Measurements from ENCODE around the gene MED23.

MED23 gene

DNA sequence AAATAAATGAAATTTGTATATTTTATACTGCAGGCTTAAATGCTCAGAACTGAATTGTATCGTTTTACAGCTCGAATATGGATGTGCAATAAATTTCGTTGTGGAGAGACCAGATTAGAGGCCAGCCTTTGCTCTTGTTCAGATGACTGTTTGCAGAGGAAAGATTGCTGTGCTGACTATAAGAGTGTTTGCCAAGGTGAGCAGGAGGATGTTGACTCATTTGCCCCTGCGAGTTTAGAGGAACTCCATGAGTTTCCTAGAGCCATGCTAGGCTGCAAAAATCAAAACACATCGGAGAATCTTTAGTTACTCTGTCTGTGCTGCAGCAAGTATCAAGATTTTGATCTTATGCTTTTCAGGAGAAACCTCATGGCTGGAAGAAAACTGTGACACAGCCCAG is 24.4 kb upstream of the MED23 start:
- TF ChIP-seq, protein P1, sequence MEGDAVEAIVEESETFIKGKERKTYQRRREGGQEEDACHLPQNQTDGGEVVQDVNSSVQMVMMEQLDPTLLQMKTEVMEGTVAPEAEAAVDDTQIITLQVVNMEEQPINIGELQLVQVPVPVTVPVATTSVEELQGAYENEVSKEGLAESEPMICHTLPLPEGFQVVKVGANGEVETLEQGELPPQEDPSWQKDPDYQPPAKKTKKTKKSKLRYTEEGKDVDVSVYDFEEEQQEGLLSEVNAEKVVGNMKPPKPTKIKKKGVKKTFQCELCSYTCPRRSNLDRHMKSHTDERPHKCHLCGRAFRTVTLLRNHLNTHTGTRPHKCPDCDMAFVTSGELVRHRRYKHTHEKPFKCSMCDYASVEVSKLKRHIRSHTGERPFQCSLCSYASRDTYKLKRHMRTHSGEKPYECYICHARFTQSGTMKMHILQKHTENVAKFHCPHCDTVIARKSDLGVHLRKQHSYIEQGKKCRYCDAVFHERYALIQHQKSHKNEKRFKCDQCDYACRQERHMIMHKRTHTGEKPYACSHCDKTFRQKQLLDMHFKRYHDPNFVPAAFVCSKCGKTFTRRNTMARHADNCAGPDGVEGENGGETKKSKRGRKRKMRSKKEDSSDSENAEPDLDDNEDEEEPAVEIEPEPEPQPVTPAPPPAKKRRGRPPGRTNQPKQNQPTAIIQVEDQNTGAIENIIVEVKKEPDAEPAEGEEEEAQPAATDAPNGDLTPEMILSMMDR (IDR thresholded peaks at IDR 0.05; ENCODE audit: low read depth, low read length) = no peak
- no peak overlapping the region for H3K4me3 ChIP-seq (ENCODE audit: low read depth, low read length)
- peak; percentile 14 for DNase-seq (ENCODE audit: low read depth, low spot score)
- in situ Hi-C loops (cut with HindIII; ENCODE audit: low sequenced_read_pairs) = no loop called here

DNA sequence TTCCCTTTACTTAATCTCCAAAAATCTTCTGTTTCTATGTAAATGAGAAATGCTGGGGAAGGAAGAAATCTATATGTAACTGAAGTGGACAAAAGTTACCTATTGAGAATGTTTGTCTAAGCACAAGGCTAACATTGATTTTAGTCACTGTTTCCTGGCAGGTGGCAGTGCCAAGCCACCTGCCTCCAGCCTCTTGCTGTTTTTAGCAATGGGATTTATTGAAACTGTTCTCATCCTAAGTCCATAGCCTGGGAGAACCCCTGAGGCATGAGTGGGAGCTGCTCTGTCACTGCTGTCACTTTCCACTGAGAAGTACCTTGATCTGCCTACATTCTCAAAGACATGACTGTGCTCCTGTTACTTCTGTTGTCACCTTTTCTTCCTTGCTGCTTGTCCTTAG is 23.7 kb upstream of the MED23 start:
- TF ChIP-seq, protein P1 (IDR thresholded peaks at IDR 0.05; ENCODE audit: low read depth, low read length) = no peak
- in situ Hi-C loops (cut with HindIII; ENCODE audit: low sequenced_read_pairs) = no loop called here
- DNase-seq (ENCODE audit: low read depth, low spot score) = no peak
- H3K4me3 ChIP-seq (ENCODE audit: low read depth, low read length) = no peak overlapping the region

DNA sequence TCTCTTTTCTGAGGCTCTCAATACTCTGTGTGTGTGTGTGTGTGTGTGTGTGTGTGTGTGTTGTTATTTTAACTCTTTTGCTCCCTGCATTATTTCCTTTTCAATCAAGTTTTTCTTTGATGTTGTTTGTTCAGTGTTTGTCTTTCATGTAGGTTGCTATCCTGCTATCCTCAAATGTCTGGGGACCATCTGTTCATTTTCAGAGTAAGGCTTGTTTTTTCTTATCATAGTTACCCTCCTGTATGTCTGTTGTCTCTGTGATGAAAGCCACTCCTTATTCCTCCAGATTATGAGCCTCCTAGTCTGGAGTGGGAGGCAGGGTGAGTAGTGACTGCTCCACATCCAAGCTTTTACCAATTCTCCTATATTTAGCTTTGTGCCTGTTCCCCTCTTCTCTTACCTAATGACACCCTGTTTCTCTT is 18.2 kb upstream of the MED23 start:
- TF ChIP-seq, protein P1 (IDR thresholded peaks at IDR 0.05; ENCODE audit: low read depth, low read length) = no peak
- in situ Hi-C loops (cut with HindIII; ENCODE audit: low sequenced_read_pairs) = no loop called here
- no peak overlapping the region for H3K4me3 ChIP-seq (ENCODE audit: low read depth, low read length)
- DNase-seq (ENCODE audit: low read depth, low spot score) = no peak

DNA sequence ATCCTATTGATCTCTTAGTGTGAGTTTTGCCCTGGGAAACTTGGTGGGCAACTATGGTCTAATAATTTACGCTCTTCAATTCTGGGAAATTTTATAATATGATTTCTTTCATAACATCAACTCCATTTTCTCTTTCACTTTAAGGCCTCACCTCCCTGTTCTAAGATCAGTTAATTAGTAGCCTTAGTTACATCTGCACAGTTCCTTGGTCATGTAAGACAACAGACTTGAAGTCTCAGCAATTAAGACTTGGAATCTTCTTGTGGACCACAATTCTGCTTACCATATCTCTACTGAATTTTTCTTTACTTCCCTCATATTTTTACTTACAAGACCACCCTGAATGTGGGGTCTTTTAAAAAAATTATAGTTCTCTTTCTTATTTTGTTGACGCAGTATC is 17.8 kb upstream of the MED23 start:
- TF ChIP-seq, protein P1 (IDR thresholded peaks at IDR 0.05; ENCODE audit: low read depth, low read length) = no peak
- no peak overlapping the region for H3K4me3 ChIP-seq (ENCODE audit: low read depth, low read length)
- no peak for DNase-seq (ENCODE audit: low read depth, low spot score)

DNA sequence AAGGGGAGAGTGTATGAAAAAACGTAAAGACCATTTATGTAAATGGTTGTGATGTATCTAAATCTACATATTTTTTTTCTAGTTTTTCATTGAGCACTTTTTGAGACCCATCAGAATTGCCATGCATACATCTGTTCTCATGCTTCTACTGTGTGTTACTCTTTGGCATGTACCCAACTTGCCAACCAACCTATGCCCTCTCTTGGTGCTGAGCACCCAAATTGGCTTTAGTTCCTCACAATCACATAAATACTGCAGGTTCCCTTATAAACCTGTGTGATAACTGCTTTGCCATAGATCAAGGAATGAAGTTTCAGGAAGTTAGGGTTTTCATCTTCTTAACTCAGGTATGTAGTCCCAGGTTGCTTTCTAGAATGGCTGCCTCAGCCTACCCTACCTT is 16.9 kb upstream of the MED23 start:
- no peak for DNase-seq (ENCODE audit: low read depth, low spot score)
- TF ChIP-seq, protein P1 (IDR thresholded peaks at IDR 0.05; ENCODE audit: low read depth, low read length) = no peak
- in situ Hi-C loops (cut with HindIII; ENCODE audit: low sequenced_read_pairs) = no loop called here
- H3K4me3 ChIP-seq (ENCODE audit: low read depth, low read length) = no peak overlapping the region

More for the DNA sequence above, 17.8 kb upstream of the MED23 start:
- in situ Hi-C loops (cut with HindIII; ENCODE audit: low sequenced_read_pairs) = no loop called here

DNA sequence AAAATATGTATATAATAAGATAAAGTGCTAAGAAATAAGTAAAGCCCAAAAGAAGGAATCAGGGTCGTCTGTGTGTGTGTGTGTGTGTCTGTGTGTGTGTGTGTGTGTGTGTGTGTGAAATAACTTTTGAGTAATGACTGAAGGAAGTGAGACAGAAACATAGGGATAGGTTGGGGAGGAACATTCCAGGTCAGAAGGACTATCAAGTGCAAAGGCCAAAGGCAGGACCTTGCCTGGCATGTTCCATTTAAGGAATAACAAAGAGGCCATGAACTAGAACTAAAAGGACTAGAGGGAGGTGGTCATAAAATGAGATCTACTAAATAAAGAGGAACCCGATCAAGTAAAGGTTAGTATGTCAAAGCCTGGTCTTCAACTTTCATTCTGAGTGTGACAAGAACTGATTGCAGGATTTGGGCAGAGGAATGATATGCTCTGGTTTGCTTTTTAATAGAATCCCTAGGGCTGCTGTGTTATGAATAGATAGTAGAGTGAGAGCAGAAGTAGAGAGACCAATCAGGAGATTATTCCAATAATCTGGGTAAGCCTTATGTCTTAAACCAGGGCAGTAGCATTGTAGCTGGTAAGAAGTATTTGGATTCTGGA is 15.9 kb upstream of the MED23 start:
- DNase-seq (ENCODE audit: low read depth, low spot score) = no peak
- in situ Hi-C loops (cut with HindIII; ENCODE audit: low sequenced_read_pairs) = no loop called here
- H3K4me3 ChIP-seq (ENCODE audit: low read depth, low read length) = no peak overlapping the region
- TF ChIP-seq, protein P1 (IDR thresholded peaks at IDR 0.05; ENCODE audit: low read depth, low read length) = no peak

Measured in astrocyte of the spinal cord (primary cell).